HepG2 (cell line): Measurements from ENCODE around the gene SLFN14. TPM values are rescaled to one million over a fixed set of nuclear protein-coding genes. Genes with fewer than 3 reads are reported as not detected.

Experiments used
- GATAD1 ChIP-seq: IDR thresholded peaks from 2 replicates; pipeline ENCODE4 v1.6.1; 2016; ENCODE audit warnings: missing genetic modification reagents, missing compliant biosample characterization
- MXD4 ChIP-seq: IDR thresholded peaks from 2 replicates; pipeline ENCODE4 v1.6.1; 2016; ENCODE audit warnings: mild to moderate bottlenecking, missing biosample characterization, missing genetic modification reagents
- NR1H2 ChIP-seq: sonication (generic); formaldehyde crosslinking; IDR thresholded peaks from 2 replicates; pipeline ENCODE4 v1.8.1; 2022; ENCODE audit warnings: low read depth, missing genetic modification reagents, borderline replicate concordance
- POLR2A ChIP-seq, 2 experiments: IDR thresholded peaks; 2 replicates each; pipeline ENCODE4 v1.6.1; 2011; ENCODE audit warnings: low read depth in 2 of 2, low read length in 2 of 2, mild to moderate bottlenecking in 1 of 2, moderate library complexity in 1 of 2; ENCODE audit not compliant: insufficient read depth in 1 of 2
- TFE3 ChIP-seq: IDR thresholded peaks from 2 replicates; pipeline ENCODE4 v1.6.1; 2016
- THAP11 ChIP-seq: IDR thresholded peaks from 2 replicates; pipeline ENCODE4 v1.6.1; 2016; ENCODE audit warnings: missing biosample characterization, missing genetic modification reagents
- TP53 ChIP-seq: sonication (generic); formaldehyde crosslinking; conservative IDR thresholded peaks from 2 replicates; pipeline ENCODE4 v1.4.0; 2020; ENCODE audit warnings: missing genetic modification reagents
- ZFP62 ChIP-seq: sonication (generic); formaldehyde crosslinking; IDR thresholded peaks from 2 replicates; pipeline ENCODE4 v1.4.0; 2020; ENCODE audit warnings: missing genetic modification reagents
- ZNF30 ChIP-seq: sonication (generic); formaldehyde crosslinking; IDR thresholded peaks from 2 replicates; pipeline ENCODE4 v1.5.0; 2020; ENCODE audit warnings: mild to moderate bottlenecking, missing genetic modification reagents
- ZNF761 ChIP-seq: sonication (generic); formaldehyde crosslinking; conservative IDR thresholded peaks from 2 replicates; pipeline ENCODE4 v1.4.0; 2020; ENCODE audit warnings: mild to moderate bottlenecking, missing genetic modification reagents
- polyA plus RNA-seq, 8 experiments: library from polyadenylated mRNA; depleted of rRNA in 3 of 8; stranded (reverse) in 7 of 8; unstranded in 1 of 8; fragments of >200 nt; fragmentation: Illumina TruSeq in 4 of 8; extraction: Trizol in 4 of 8; gene quantifications; 2 replicates each; pipeline versions ENCODE4 v1.2.1 to v1.2.3, GENCODE V29; 2011 to 2016; ENCODE audit warnings: low read depth in 4 of 8, missing spikeins in 1 of 8, mixed read lengths in 1 of 8; ENCODE audit not compliant: insufficient read depth in 1 of 8
- total RNA-seq, 5 experiments: library from RNA; depleted of rRNA; stranded (reverse); fragments of >200 nt; fragmentation: Illumina TruSeq; extraction: Trizol; gene quantifications; 2 replicates each; pipeline ENCODE4 v1.2.3, GENCODE V29; 2016; ENCODE audit warnings: low read depth in 1 of 5
- TF ChIP-seq, protein P1 (sequence below): sonication (generic); formaldehyde crosslinking; IDR thresholded peaks from 2 replicates; pipeline ENCODE4 v1.5.1; 2020; ENCODE audit warnings: missing genetic modification reagents, mild to moderate bottlenecking, borderline replicate concordance
- TF ChIP-seq, protein P2 (sequence below): sonication (generic); formaldehyde crosslinking; IDR thresholded peaks from 2 replicates; pipeline ENCODE4 v1.4.0; 2020; ENCODE audit warnings: missing genetic modification reagents
- TF ChIP-seq, protein P3 (sequence below): sonication (generic); formaldehyde crosslinking; conservative IDR thresholded peaks from 2 replicates; pipeline ENCODE4 v1.4.0; 2020; ENCODE audit warnings: missing genetic modification reagents
- TF ChIP-seq, protein P4 (sequence below): sonication (generic); formaldehyde crosslinking; conservative IDR thresholded peaks from 2 replicates; pipeline ENCODE4 v1.4.0; 2020; ENCODE audit warnings: mild to moderate bottlenecking, missing genetic modification reagents, moderate library complexity

The SLFN14 gene
- total and polyA plus RNA-seq, 2 of the 13 experiments (the other 11 are each of a cell fraction or from before 2014, with no cell fraction given), result not detected

DNA sequence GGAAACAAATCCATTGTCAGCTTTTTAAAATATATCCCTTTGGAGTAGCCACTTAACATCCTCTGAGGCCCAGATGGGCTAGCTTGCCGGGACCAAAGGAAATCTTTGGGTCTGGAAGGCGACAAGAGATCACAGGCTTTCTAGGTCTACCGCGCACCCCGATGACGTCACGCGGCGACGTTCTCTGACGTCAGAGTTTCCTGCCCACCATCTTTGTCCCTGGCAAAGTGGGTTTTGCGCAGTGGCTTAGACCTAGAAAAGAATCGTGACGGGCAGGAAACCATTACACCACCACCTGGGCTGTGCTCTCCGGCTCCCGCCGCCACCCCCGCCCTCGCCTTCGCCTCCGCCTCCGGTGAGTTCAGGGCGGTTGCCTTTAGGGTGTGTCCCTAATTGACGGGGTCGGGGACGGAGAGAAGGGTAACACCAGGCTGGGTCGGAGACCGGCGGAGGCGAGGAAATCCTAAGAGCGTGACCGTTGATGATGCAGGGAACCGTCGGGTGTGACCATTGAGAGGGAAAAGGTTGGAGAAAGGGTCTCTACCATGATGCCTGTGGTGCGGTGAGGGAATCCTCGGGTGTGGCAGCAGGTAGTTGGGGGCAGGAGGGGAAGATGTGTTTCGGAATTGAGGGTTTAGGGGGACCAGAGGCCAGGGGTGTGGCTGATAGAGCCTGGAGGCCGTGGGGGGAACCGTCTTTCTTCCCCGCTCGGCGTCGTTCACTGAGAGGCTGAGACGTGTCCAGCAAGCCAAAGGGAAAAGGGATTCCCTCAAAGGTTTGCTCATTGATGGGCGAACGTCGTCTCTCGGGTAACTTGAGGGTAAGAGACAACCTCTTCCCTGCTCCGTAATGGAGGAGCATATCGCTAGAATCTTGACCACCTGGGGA lies 26.7 kb upstream of the SLFN14 start, which contains the start of gene AP2B1 (continued):
- TF ChIP-seq THAP11 (CRISPR knock-in tag), result peak; percentile 94
- TF ChIP-seq, protein P1, sequence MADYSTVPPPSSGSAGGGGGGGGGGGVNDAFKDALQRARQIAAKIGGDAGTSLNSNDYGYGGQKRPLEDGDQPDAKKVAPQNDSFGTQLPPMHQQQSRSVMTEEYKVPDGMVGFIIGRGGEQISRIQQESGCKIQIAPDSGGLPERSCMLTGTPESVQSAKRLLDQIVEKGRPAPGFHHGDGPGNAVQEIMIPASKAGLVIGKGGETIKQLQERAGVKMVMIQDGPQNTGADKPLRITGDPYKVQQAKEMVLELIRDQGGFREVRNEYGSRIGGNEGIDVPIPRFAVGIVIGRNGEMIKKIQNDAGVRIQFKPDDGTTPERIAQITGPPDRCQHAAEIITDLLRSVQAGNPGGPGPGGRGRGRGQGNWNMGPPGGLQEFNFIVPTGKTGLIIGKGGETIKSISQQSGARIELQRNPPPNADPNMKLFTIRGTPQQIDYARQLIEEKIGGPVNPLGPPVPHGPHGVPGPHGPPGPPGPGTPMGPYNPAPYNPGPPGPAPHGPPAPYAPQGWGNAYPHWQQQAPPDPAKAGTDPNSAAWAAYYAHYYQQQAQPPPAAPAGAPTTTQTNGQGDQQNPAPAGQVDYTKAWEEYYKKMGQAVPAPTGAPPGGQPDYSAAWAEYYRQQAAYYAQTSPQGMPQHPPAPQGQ (CRISPR knock-in tag), result no peak
- peak; percentile 68 to 71 for TF ChIP-seq POLR2A (IDR thresholded peaks at IDR 0.05; ENCODE audit: insufficient read depth in 1 of 2, low read depth in 2 of 2, low read length in 2 of 2)
- peak; percentile 97 for TF ChIP-seq GATAD1 (CRISPR knock-in tag)
- TF ChIP-seq MXD4 (CRISPR knock-in tag), result 0 out of 2 replicates have a peak, but pooled peaks have one; percentile 73
- TF ChIP-seq, protein P2, sequence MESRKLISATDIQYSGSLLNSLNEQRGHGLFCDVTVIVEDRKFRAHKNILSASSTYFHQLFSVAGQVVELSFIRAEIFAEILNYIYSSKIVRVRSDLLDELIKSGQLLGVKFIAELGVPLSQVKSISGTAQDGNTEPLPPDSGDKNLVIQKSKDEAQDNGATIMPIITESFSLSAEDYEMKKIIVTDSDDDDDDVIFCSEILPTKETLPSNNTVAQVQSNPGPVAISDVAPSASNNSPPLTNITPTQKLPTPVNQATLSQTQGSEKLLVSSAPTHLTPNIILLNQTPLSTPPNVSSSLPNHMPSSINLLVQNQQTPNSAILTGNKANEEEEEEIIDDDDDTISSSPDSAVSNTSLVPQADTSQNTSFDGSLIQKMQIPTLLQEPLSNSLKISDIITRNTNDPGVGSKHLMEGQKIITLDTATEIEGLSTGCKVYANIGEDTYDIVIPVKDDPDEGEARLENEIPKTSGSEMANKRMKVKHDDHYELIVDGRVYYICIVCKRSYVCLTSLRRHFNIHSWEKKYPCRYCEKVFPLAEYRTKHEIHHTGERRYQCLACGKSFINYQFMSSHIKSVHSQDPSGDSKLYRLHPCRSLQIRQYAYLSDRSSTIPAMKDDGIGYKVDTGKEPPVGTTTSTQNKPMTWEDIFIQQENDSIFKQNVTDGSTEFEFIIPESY (CRISPR knock-in tag), result peak; percentile 14; the same call in 1 of the 2 replicates
- no peak for TF ChIP-seq NR1H2 (CRISPR knock-in tag)
- TF ChIP-seq TP53 (CRISPR knock-in tag), result no peak
- peak; percentile 45; the same call in 1 of the 2 replicates for TF ChIP-seq TFE3
- TF ChIP-seq ZNF761, result peak; percentile 80; the same call in 1 of the 2 replicates
- TF ChIP-seq ZFP62 (CRISPR knock-in tag), result no peak
- TF ChIP-seq, protein P3, sequence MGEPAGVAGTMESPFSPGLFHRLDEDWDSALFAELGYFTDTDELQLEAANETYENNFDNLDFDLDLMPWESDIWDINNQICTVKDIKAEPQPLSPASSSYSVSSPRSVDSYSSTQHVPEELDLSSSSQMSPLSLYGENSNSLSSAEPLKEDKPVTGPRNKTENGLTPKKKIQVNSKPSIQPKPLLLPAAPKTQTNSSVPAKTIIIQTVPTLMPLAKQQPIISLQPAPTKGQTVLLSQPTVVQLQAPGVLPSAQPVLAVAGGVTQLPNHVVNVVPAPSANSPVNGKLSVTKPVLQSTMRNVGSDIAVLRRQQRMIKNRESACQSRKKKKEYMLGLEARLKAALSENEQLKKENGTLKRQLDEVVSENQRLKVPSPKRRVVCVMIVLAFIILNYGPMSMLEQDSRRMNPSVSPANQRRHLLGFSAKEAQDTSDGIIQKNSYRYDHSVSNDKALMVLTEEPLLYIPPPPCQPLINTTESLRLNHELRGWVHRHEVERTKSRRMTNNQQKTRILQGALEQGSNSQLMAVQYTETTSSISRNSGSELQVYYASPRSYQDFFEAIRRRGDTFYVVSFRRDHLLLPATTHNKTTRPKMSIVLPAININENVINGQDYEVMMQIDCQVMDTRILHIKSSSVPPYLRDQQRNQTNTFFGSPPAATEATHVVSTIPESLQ (CRISPR knock-in tag), result no peak
- TF ChIP-seq, protein P4, sequence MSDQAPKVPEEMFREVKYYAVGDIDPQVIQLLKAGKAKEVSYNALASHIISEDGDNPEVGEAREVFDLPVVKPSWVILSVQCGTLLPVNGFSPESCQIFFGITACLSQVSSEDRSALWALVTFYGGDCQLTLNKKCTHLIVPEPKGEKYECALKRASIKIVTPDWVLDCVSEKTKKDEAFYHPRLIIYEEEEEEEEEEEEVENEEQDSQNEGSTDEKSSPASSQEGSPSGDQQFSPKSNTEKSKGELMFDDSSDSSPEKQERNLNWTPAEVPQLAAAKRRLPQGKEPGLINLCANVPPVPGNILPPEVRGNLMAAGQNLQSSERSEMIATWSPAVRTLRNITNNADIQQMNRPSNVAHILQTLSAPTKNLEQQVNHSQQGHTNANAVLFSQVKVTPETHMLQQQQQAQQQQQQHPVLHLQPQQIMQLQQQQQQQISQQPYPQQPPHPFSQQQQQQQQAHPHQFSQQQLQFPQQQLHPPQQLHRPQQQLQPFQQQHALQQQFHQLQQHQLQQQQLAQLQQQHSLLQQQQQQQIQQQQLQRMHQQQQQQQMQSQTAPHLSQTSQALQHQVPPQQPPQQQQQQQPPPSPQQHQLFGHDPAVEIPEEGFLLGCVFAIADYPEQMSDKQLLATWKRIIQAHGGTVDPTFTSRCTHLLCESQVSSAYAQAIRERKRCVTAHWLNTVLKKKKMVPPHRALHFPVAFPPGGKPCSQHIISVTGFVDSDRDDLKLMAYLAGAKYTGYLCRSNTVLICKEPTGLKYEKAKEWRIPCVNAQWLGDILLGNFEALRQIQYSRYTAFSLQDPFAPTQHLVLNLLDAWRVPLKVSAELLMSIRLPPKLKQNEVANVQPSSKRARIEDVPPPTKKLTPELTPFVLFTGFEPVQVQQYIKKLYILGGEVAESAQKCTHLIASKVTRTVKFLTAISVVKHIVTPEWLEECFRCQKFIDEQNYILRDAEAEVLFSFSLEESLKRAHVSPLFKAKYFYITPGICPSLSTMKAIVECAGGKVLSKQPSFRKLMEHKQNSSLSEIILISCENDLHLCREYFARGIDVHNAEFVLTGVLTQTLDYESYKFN (CRISPR knock-in tag), result 0 out of 2 replicates have a peak, but pooled peaks have one; percentile 45
- no peak for TF ChIP-seq ZNF30 (CRISPR knock-in tag)
